ENCODE measurements around the gene OR14I1. TPM values are rescaled to one million over a fixed set of nuclear protein-coding genes. Genes with fewer than 3 reads are reported as not detected.
"Not testable (repeated sequence)": the region's sequence is repeated elsewhere in the genome, so short reads cannot be mapped to it uniquely, and the experiment has no call there.

OR14I1 gene
- polyA plus RNA-seq, 1 donor, result not detected

- no peak for DNase-seq
These were observed 15.8 kb downstream of the OR14I1 start for GRCh38 chr1:248686815-248687214.

GRCh38 chr1:248681651-248682050 lies 20.9 kb downstream of the OR14I1 start:
- DNase-seq, result no peak

- DNase-seq, result no peak
These were observed 32.6 kb downstream of the OR14I1 start for GRCh38 chr1:248670003-248670402.

- DNase-seq, result not testable (repeated sequence)
These were observed 38.9 kb downstream of the OR14I1 start for GRCh38 chr1:248663453-248664328.

GRCh38 chr1:248656797-248657196 lies 45.8 kb downstream of the OR14I1 start:
- not testable (repeated sequence) for DNase-seq

- not testable (repeated sequence) for DNase-seq
These were observed 47.2 kb downstream of the OR14I1 start, which contains the start of gene OR2T27 for GRCh38 chr1:248655354-248655753. Gene OR2T27 (minus strand): TSS chr1:248655528. CDS start chr1:248650884, 4,644 bp downstream.

Other genes with a start within 250 kb of the OR14I1 start
- not detected for gene OR2T3, start 229.4 kb downstream of the OR14I1 start, polyA plus RNA-seq (ENCODE audit: insufficient read length)
- gene OR2T5, start 214.2 kb downstream of the OR14I1 start, polyA plus RNA-seq (ENCODE audit: insufficient read length), result not detected
- not detected for gene OR2G6, start 194.7 kb downstream of the OR14I1 start, polyA plus RNA-seq (ENCODE audit: insufficient read length)
- not detected for gene OR2T29, start 140.0 kb downstream of the OR14I1 start, polyA plus RNA-seq (ENCODE audit: insufficient read length)
- gene OR2T34, start 128.0 kb downstream of the OR14I1 start, polyA plus RNA-seq (ENCODE audit: insufficient read length), result not detected
- gene OR2T10, start 105.1 kb downstream of the OR14I1 start, polyA plus RNA-seq (ENCODE audit: insufficient read length), result not detected
- gene OR2T11, start 67.7 kb downstream of the OR14I1 start, polyA plus RNA-seq (ENCODE audit: insufficient read length), result not detected
- not detected for gene OR2T35, start 57.5 kb downstream of the OR14I1 start, polyA plus RNA-seq (ENCODE audit: insufficient read length)
- not detected for gene OR2T27, start 47.2 kb downstream of the OR14I1 start, polyA plus RNA-seq (ENCODE audit: insufficient read length)
- not detected for gene LYPD8, start 53.0 kb upstream of the OR14I1 start, polyA plus RNA-seq (ENCODE audit: insufficient read length)
- 21.4 TPM for gene SH3BP5L, start 123.1 kb upstream of the OR14I1 start, polyA plus RNA-seq (ENCODE audit: insufficient read length)
- gene ZNF672, start 135.5 kb upstream of the OR14I1 start, polyA plus RNA-seq (ENCODE audit: insufficient read length), result 17.2 TPM
- 32.9 TPM for gene ZNF692, start 156.3 kb upstream of the OR14I1 start, polyA plus RNA-seq (ENCODE audit: insufficient read length)
- 5.1 TPM for gene PGBD2, start 203.5 kb upstream of the OR14I1 start, polyA plus RNA-seq (ENCODE audit: insufficient read length)